Activated naive CD8-positive, alpha-beta T cell treated with anti-CD3 and anti-CD28 coated beads, Interleukin-2, amount 50 U/mL, for 16 hours (primary cell): Measurements from ENCODE around the gene OXER1.
"Not testable (repeated sequence)": the region's sequence is repeated elsewhere in the genome, so short reads cannot be mapped to it uniquely, and the experiment has no call there.

Experiments used
- DNase-seq: peaks from one replicate; pipeline ENCODE4 v3.0.0-alpha.2; 2020; ENCODE audit warnings: low read depth, low spot score

Gene OXER1

GRCh38 chr2:42752314-42752713, 11.6 kb downstream of the OXER1 start:
- no peak for DNase-seq

GRCh38 chr2:42748840-42749239, 15.1 kb downstream of the OXER1 start:
- DNase-seq = no peak

- no peak for DNase-seq
Measured at GRCh38 chr2:42747422-42747821, 16.5 kb downstream of the OXER1 start.

- no peak for DNase-seq
Measured at GRCh38 chr2:42744545-42745082, 19.3 kb downstream of the OXER1 start.

DNA sequence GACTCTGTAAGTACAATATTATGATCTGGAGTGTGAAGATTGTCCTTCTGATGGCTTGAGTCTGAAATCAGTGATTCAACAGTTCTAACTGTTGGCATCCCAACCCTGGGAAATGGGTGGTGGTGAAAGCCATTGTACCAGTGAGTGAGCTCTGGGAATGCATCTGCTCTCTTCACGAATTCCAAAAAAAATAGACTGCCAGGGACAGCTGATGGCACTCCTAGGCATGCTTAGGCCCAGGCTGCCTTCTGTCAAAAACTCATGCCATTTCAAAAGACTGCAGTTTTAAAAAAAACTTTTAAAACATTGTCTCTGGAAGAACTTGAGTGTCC, 20.3 kb downstream of the OXER1 start:
- DNase-seq = no peak

- no peak for DNase-seq
Measured at GRCh38 chr2:42742740-42743658, 20.9 kb downstream of the OXER1 start.

DNA sequence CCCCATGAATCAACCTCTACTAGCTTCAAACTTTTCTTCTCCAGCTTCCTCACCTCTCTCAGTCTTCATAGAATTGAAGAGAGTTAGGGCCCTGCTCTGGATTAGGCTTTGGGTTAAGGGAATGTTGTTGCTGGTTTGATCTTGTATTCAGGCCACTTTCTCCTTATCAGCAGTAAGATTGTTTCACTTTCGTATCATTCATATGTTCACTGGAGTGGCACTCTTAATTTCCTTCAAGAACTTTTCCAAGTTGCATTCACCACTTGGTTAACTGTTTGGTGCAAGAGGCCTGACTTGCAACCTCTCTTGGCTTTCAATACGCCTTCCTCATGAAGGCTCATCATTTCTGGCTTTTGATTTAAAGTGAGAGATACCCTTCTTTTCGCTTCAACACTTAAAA, 22.8 kb downstream of the OXER1 start:
- DNase-seq = no peak

DNA sequence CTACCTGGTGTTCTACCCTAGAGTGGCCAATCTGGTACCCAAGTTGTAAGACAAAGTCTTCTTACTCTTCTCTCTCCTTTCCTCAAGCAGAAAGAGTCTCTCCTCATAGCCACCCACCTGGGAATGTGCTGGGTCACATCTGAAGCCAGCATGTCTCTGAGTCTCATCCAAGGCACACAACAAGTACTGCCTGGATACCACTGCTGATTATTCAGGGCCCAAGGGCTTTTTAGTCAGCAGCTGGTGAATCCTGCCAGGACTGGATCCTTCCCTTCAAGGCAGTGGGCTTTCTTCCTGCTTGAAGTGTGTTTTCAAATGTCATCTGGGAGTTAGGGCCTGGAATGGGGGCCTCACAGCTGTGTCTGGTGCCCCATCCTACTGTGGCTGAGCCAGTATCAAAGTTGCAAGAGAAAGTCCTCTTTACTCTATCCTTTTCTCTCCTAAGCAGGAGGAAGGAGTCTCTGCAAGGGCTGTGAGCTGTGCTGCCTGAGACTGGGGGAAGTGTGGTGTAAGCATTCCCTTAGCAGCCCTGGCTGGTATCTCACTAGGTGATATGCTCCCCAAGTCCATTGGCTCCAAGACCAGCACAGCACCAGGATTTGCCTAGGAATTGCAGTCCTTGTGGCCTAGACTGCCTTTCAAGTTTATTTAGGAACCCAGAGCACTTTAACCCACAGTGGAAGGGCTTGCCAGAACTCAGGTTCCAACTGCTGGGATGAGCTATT, 27.2 kb downstream of the OXER1 start:
- DNase-seq = no peak

GRCh38 chr2:42733852-42734251, 30.1 kb downstream of the OXER1 start:
- DNase-seq = no peak

GRCh38 chr2:42731316-42731715, 32.6 kb downstream of the OXER1 start:
- DNase-seq = not testable (repeated sequence)

GRCh38 chr2:42726680-42727079, 37.3 kb downstream of the OXER1 start:
- no peak for DNase-seq

- DNase-seq = no peak
Measured at GRCh38 chr2:42725657-42726056, 38.3 kb downstream of the OXER1 start.

DNA sequence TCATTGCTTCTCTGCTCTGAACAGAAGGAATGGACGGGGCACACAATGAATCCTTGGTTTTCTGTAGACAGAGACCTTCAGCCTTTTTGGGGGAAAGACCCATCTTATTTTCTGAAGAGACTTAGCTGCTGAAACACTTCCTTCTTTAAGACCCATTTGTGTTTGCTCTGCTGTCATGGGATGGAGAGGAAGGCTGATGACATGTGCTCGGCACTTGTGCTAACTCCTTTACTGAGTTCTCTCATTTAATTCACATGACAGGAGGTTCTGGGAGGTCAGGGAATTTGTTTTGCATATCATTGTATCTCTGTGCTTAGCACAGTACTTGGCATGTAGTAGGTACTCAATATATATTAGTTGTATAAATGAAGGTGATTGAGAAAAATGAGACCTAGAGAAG, 39.0 kb downstream of the OXER1 start:
- no peak for DNase-seq

GRCh38 chr2:42723465-42723864, 40.5 kb downstream of the OXER1 start:
- no peak for DNase-seq

- DNase-seq = no peak
Measured at GRCh38 chr2:42722320-42723190, 41.4 kb downstream of the OXER1 start.

GRCh38 chr2:42721898-42722297, 42.0 kb downstream of the OXER1 start:
- DNase-seq = no peak

DNA sequence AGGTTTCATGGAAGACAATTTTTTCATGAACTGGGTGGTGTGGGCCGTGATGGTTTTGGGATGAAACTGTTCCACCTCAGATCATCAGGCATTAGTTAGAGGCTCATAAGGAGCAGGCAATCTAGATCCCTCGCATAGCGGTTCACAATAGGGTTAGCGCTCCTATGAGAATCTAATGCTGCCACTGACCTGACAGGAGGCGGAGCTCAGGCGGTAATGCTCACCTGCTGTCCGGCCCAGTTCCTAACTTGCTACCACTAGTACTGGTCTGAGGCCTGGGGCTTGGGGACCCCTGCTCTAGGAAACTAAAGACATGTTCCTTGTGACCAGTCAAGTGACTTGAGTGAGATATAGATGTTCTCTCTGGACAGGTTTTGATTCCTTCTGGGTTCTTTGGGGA, 49.2 kb downstream of the OXER1 start:
- no peak for DNase-seq

DNA sequence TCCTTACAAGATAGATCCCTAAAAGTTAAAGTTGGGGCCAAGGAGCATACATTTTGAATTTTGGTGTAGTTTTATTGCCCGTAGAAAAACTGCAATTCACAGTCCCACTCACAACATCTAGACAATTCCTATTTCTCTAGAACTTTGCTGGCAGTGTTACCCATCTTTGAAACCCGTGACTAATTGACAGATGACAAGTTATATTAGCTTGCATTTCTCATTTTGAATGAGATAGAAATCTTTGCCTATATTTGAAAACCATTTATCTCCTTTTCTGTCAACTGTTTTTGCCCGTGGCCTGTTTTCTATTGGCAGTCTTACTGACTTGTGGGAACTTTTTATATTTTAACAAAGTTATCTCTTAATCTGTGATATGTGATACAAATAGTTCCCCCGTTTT, 50.0 kb downstream of the OXER1 start:
- no peak for DNase-seq

- no peak for DNase-seq
Measured at GRCh38 chr2:42712934-42713333, 51.0 kb downstream of the OXER1 start.
